ENCODE data around the gene TATDN3.
A peak's percentile ranks its signal among the peaks of the same experiment; 100 is the strongest.

TATDN3 gene

DNA sequence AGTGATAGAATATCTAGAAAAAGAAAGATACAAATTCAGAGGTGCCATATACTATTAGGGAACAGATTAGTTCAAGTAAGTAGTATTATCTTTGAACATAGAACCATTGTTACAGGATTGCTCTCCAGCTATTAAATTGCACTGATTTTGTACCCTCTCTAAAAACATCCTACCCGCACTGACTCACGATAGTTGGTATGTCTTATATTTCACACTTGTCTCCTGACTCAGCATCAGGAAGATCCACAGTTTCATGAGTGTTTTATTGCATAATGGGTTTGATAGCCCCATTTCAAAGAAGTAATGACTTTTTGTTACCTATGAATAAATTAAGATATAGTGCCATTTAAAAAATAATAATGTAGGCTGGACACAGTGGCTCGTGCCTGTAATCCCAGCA lies 6.0 kb downstream of the TATDN3 start:
- in situ Hi-C loops (cut with MboI; ENCODE audit: low pct_unique_long_range_greater_than_20kb, low sequenced_read_pairs, unreplicated experiment): no loop called here
- TF ChIP-seq, protein P1, sequence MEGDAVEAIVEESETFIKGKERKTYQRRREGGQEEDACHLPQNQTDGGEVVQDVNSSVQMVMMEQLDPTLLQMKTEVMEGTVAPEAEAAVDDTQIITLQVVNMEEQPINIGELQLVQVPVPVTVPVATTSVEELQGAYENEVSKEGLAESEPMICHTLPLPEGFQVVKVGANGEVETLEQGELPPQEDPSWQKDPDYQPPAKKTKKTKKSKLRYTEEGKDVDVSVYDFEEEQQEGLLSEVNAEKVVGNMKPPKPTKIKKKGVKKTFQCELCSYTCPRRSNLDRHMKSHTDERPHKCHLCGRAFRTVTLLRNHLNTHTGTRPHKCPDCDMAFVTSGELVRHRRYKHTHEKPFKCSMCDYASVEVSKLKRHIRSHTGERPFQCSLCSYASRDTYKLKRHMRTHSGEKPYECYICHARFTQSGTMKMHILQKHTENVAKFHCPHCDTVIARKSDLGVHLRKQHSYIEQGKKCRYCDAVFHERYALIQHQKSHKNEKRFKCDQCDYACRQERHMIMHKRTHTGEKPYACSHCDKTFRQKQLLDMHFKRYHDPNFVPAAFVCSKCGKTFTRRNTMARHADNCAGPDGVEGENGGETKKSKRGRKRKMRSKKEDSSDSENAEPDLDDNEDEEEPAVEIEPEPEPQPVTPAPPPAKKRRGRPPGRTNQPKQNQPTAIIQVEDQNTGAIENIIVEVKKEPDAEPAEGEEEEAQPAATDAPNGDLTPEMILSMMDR (IDR thresholded peaks at IDR 0.05; ENCODE audit: extremely low read depth, insufficient read depth, missing control alignments): no peak
- no peak for DNase-seq (ENCODE audit: low spot score)

DNA sequence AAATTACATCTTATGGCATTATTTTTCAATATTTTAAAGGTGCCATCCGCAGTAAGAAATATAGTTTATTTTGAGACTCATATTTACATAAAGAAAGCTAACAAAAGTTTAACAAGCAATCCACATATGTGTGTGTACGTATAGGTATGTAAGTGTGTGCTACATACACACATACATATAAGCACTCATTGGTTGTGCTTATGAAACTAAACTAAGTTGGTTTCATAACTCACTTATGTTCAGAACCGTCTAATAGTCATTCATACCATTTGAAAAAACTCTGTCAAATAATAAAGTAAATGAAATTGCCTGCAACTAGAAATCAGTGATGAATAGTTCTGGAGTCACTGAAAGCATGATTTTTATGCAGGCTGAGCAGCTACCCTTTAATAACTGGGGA lies 14.1 kb downstream of the TATDN3 start:
- in situ Hi-C loops (cut with MboI; ENCODE audit: low pct_unique_long_range_greater_than_20kb, low sequenced_read_pairs, unreplicated experiment): no loop called here
- no peak for DNase-seq (ENCODE audit: low spot score)

DNA sequence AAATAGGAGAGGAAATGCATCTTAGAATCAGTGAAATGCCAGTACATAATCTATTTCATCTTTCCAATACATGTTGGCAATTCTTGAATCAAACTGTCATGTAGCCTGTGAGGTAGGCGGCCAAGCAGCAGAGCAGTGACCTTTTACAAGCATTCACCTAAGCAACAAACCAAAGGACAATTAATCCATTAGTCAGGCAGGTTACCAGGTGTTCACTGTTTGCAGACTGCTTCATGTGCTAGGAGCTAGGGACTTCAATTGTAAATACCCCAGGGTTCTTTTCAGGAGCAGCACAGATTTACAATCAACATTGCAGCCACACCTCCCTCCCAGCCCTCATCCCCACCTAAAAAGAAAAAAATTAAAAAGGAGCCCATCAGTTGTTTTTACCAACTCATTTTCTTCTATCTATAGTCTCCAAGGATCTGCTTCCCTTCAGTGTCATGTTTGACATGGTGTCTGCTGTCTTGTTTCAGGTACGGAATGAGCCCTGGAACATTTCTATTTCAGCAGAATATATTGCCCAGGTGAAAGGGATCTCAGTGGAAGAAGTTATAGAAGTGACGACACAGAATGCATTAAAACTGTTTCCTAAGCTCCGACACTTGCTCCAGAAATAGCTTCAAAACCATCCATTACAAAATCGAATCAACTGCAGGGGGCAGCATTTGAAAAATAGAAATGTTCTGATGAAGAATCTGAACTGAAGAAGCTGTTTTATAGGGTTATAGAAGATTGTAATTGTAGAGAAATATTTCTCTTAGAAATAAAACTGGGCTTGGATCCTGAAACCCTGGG lies 23.0 kb downstream of the TATDN3 start:
- in situ Hi-C loops (cut with MboI; ENCODE audit: low pct_unique_long_range_greater_than_20kb, low sequenced_read_pairs, unreplicated experiment): loop anchor here (10.0 kb wide), 1 partner anchor 170 kb away; no protein-coding TSS in a partner anchor
- TF ChIP-seq, protein P1 (IDR thresholded peaks at IDR 0.05; ENCODE audit: extremely low read depth, insufficient read depth, missing control alignments): peak; percentile 36
- no peak for DNase-seq (ENCODE audit: low spot score)

More for the DNA sequence above, 14.1 kb downstream of the TATDN3 start:
- TF ChIP-seq, protein P1 (IDR thresholded peaks at IDR 0.05; ENCODE audit: extremely low read depth, insufficient read depth, missing control alignments): no peak

GRCh38 chr1:212816567-212817278 lies 25.0 kb downstream of the TATDN3 start:
- in situ Hi-C loops (cut with MboI; ENCODE audit: low pct_unique_long_range_greater_than_20kb, low sequenced_read_pairs, unreplicated experiment): loop anchor here (10.0 kb wide), 1 partner anchor 168 kb away; no protein-coding TSS in a partner anchor
- TF ChIP-seq, protein P1 (IDR thresholded peaks at IDR 0.05; ENCODE audit: extremely low read depth, insufficient read depth, missing control alignments): no peak
- no peak for DNase-seq (ENCODE audit: low spot score)

- DNase-seq (ENCODE audit: low spot score): peak; percentile 54
- TF ChIP-seq, protein P1 (IDR thresholded peaks at IDR 0.05; ENCODE audit: extremely low read depth, insufficient read depth, missing control alignments): no peak
- in situ Hi-C loops (cut with MboI; ENCODE audit: low pct_unique_long_range_greater_than_20kb, low sequenced_read_pairs, unreplicated experiment): loop anchor here (10.0 kb wide), 1 partner anchor 165 kb away; no protein-coding TSS in a partner anchor
Measured at GRCh38 chr1:212819726-212820125, 28.0 kb downstream of the TATDN3 start.

DNA sequence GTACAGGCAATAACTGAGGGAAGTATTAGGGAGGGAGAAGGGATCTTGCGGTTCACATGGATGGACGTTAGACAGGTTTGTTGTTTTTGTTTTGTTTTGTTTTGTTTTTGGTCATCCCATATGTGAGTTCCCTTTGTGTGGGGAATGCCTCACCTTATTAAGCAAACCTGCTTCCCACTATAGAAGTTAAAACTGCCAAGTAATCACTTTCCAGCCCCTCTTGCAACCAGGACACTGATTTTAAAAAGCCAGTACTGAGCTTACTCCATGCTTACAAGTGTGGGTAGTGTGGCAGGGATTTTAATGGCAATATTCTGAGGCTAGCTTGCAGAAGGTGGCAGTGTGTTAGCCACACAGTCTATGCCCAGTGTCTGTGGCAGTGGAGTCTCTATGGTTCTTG lies 29.3 kb downstream of the TATDN3 start:
- no peak for DNase-seq (ENCODE audit: low spot score)
- in situ Hi-C loops (cut with MboI; ENCODE audit: low pct_unique_long_range_greater_than_20kb, low sequenced_read_pairs, unreplicated experiment): no loop called here
- TF ChIP-seq, protein P1 (IDR thresholded peaks at IDR 0.05; ENCODE audit: extremely low read depth, insufficient read depth, missing control alignments): no peak

All from GM13977 (cell line).